Prostate gland (tissue), 2 donors: Measurements from ENCODE around the gene RNF213.

Experiments
- POLR2A ChIP-seq: fragments of 450-650 bp; IDR thresholded peaks from one replicate; pipeline ENCODE4 v1.6.1; 2016; ENCODE audit warnings: antibody characterized with exemption, mild to moderate bottlenecking
- TF ChIP-seq, protein P1 (sequence below), 4 experiments: fragments of 200-600 bp in 2 of 4; fragments of 450-650 bp in 2 of 4; sonication (generic) in 2 of 4; IDR thresholded peaks; 1 replicate in 3 of 4; 2 replicates in 1 of 4; pipeline ENCODE4 v1.5.1; 2016 to 2019; ENCODE audit warnings: antibody characterized with exemption in 4 of 4, mild to moderate bottlenecking in 2 of 4, moderate library complexity in 2 of 4

DNA sequence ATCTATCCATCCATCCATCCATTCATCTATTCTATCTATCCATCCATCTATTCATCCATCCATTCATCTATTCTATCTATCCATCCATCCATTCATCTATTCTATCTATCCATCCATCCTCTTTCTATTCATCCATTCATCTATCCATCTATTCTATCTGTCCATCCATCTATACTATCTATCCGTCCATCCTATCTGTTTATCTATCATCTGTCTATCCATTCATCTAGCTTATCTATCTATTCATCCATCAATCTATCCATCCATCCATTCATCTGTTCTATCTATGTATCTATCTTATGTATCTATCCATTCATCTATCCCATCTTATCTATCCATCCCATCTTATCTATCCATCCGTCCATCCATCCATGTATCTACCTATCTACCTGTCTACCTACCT lies 8.8 kb downstream of the RNF213 start:
- TF ChIP-seq, protein P1, sequence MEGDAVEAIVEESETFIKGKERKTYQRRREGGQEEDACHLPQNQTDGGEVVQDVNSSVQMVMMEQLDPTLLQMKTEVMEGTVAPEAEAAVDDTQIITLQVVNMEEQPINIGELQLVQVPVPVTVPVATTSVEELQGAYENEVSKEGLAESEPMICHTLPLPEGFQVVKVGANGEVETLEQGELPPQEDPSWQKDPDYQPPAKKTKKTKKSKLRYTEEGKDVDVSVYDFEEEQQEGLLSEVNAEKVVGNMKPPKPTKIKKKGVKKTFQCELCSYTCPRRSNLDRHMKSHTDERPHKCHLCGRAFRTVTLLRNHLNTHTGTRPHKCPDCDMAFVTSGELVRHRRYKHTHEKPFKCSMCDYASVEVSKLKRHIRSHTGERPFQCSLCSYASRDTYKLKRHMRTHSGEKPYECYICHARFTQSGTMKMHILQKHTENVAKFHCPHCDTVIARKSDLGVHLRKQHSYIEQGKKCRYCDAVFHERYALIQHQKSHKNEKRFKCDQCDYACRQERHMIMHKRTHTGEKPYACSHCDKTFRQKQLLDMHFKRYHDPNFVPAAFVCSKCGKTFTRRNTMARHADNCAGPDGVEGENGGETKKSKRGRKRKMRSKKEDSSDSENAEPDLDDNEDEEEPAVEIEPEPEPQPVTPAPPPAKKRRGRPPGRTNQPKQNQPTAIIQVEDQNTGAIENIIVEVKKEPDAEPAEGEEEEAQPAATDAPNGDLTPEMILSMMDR (IDR thresholded peaks at IDR 0.05) = no peak
- TF ChIP-seq POLR2A = no peak
